ENCODE data around the gene SERPINA9. TPM values are rescaled to one million over a fixed set of nuclear protein-coding genes. Genes with fewer than 3 reads are reported as not detected.

SERPINA9 gene
- total RNA-seq, 2 donors from 2014 or later = not detected

DNA sequence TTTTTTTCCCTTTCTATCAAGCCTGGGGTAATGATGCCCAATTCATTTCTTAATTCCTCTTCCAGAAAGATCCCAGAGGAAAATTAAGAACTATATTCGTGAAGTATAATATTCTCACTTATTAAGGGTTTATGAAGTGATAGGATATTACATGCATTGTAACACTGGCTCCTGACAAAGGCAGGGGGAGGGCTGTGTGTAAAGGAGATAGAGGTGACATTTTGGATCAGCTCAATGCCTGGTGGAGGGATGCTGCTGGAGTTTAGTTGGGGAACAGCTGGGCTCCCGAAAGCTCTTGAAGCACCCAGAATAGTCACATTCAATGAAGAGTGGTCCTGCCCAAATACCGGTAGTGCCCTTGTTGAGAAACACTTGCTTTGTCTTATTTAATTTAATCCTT lies 24.2 kb downstream of the SERPINA9 start:
- Histone ChIP-seq H3K27me3 (no peaks in the 10 kb centered on the region), H3K4me3 (no peak overlapping the region), H3K36me3 (no peaks in the 10 kb centered on the region), H3K9me3 (no peaks in the 10 kb centered on the region), H3K4me1 (no peaks in the 10 kb centered on the region), H3K9ac (ENCODE audit: low read depth in 2 of 2, low read length in 2 of 2) (no peak overlapping the region), H3K27ac (no peak overlapping the region)
- intact Hi-C loops (cut with DNase I) = no loop called here
- TF ChIP-seq, protein P1, sequence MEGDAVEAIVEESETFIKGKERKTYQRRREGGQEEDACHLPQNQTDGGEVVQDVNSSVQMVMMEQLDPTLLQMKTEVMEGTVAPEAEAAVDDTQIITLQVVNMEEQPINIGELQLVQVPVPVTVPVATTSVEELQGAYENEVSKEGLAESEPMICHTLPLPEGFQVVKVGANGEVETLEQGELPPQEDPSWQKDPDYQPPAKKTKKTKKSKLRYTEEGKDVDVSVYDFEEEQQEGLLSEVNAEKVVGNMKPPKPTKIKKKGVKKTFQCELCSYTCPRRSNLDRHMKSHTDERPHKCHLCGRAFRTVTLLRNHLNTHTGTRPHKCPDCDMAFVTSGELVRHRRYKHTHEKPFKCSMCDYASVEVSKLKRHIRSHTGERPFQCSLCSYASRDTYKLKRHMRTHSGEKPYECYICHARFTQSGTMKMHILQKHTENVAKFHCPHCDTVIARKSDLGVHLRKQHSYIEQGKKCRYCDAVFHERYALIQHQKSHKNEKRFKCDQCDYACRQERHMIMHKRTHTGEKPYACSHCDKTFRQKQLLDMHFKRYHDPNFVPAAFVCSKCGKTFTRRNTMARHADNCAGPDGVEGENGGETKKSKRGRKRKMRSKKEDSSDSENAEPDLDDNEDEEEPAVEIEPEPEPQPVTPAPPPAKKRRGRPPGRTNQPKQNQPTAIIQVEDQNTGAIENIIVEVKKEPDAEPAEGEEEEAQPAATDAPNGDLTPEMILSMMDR (IDR thresholded peaks at IDR 0.05) = no peak
- DNase-seq = no peak

- intact Hi-C loops (cut with DNase I) = no loop called here
- no peaks in the 10 kb centered on the region for H3K4me1 ChIP-seq
- H3K9ac ChIP-seq (ENCODE audit: low read depth in 2 of 2, low read length in 2 of 2) = no peak overlapping the region
- H3K9me3 ChIP-seq = no peaks in the 10 kb centered on the region
- TF ChIP-seq, protein P1 (IDR thresholded peaks at IDR 0.05) = no peak
- H3K27me3 ChIP-seq = no peaks in the 10 kb centered on the region
- no peak overlapping the region for H3K4me3 ChIP-seq
- no peak overlapping the region for H3K27ac ChIP-seq
- no peak for DNase-seq
- no peaks in the 10 kb centered on the region for H3K36me3 ChIP-seq
These were observed 24.8 kb downstream of the SERPINA9 start for GRCh38 chr14:94451091-94451771.

DNA sequence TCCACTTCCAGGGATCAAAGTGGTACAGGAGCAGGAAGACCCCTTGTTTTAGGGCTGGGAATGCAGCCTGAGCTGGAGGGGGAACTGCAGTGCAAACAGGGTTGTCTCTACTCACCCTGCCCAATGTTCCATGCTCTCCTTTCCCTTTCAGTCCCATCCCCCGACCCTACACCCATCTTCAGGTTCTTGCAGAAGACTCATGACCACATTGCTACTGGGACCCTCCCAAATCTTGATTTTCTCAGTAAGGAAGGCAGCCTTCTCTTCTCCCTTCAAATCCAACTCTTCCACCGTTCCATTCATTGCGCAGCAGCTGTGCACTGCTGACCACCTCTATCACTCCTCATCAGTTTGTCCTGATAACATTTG lies 25.3 kb downstream of the SERPINA9 start:
- no peaks in the 10 kb centered on the region for H3K27me3 ChIP-seq
- no peak overlapping the region for H3K27ac ChIP-seq
- intact Hi-C loops (cut with DNase I) = no loop called here
- H3K9ac ChIP-seq (ENCODE audit: low read depth in 2 of 2, low read length in 2 of 2) = no peak overlapping the region
- no peaks in the 10 kb centered on the region for H3K4me1 ChIP-seq
- H3K36me3 ChIP-seq = no peaks in the 10 kb centered on the region
- no peaks in the 10 kb centered on the region for H3K9me3 ChIP-seq
- TF ChIP-seq, protein P1 (IDR thresholded peaks at IDR 0.05) = no peak
- no peak for DNase-seq
- H3K4me3 ChIP-seq = no peak overlapping the region

- intact Hi-C loops (cut with DNase I) = no loop called here
These were observed 26.1 kb downstream of the SERPINA9 start for GRCh38 chr14:94449930-94450329.

GRCh38 chr14:94448071-94448808 lies 27.8 kb downstream of the SERPINA9 start:
- intact Hi-C loops (cut with DNase I) = no loop called here
- TF ChIP-seq, protein P1 (IDR thresholded peaks at IDR 0.05) = no peak
- Histone ChIP-seq H3K9ac (ENCODE audit: low read depth in 2 of 2, low read length in 2 of 2) (no peak overlapping the region), H3K27ac (no peak overlapping the region), H3K27me3 (no peaks in the 10 kb centered on the region), H3K9me3 (no peaks in the 10 kb centered on the region), H3K4me1 (no peaks in the 10 kb centered on the region), H3K4me3 (no peak overlapping the region), H3K36me3 (no peaks in the 10 kb centered on the region)
- DNase-seq = no peak

More at GRCh38 chr14:94449930-94450329, 26.1 kb downstream of the SERPINA9 start:
- Histone ChIP-seq H3K9me3 (no peaks in the 10 kb centered on the region), H3K4me1 (no peaks in the 10 kb centered on the region), H3K4me3 (no peak overlapping the region), H3K27ac (no peak overlapping the region), H3K9ac (ENCODE audit: low read depth in 2 of 2, low read length in 2 of 2) (no peak overlapping the region), H3K27me3 (no peaks in the 10 kb centered on the region), H3K36me3 (no peaks in the 10 kb centered on the region)
- no peak for DNase-seq
- TF ChIP-seq, protein P1 (IDR thresholded peaks at IDR 0.05) = no peak
